Ascending aorta (tissue), 2 donors: Measurements from ENCODE around the gene NINJ2. TPM values are rescaled to one million over a fixed set of nuclear protein-coding genes. Genes with fewer than 3 reads are reported as not detected.

Experiments used
- DNase-seq, 2 donors: peaks; one replicate each; pipeline ENCODE4 v3.0.0-alpha.2; 2019; ENCODE audit warnings: low spot score in 2 of 2
- H3K27ac ChIP-seq, 2 donors: fragments of 200-600 bp; sonication (generic); one replicate each; pipeline ENCODE4 v1.5.1; 2016 to 2017; ENCODE audit warnings: mild to moderate bottlenecking in 1 of 2
- H3K27me3 ChIP-seq: fragments of 200-600 bp; sonication (generic); one replicate; pipeline ENCODE4 v1.5.1; 2017
- H3K36me3 ChIP-seq, 2 donors: fragments of 200-600 bp; sonication (generic); one replicate each; pipeline ENCODE4 v1.5.1; 2016
- H3K4me1 ChIP-seq, 2 donors: fragments of 200-600 bp; sonication (generic); one replicate each; pipeline ENCODE4 v1.5.1; 2016 to 2017; ENCODE audit warnings: mild to moderate bottlenecking in 1 of 2
- H3K4me3 ChIP-seq, 2 donors: fragments of 200-600 bp; sonication (generic); one replicate each; pipeline ENCODE4 v1.5.1; 2016 to 2017; ENCODE audit warnings: mild to moderate bottlenecking in 1 of 2
- H3K9me3 ChIP-seq, 2 donors: fragments of 200-600 bp; sonication (generic); one replicate each; pipeline ENCODE4 v1.5.1; 2016
- intact Hi-C: fragments of 100-400 bp; cut with DNase I; formaldehyde crosslinking; loops from one replicate; pipeline ENCODE4 v1.15.1; 2023
- total RNA-seq: library from RNA; depleted of rRNA; stranded (reverse); fragments of >200 nt; gene quantifications from one replicate; pipeline ENCODE4 v1.1.0, GENCODE V29; 2016
- TF ChIP-seq, protein P1 (sequence below), 3 experiments: fragments of 200-600 bp in 2 of 3; fragments of 450-650 bp in 1 of 3; sonication (generic) in 2 of 3; IDR thresholded peaks; one replicate each; pipeline ENCODE4 v1.5.1; 2016 to 2019; ENCODE audit warnings: antibody characterized with exemption in 3 of 3, mild to moderate bottlenecking in 1 of 3, moderate library complexity in 1 of 3

Gene NINJ2
- total RNA-seq, 1 donor from 2014 or later = 24.1 TPM

DNA sequence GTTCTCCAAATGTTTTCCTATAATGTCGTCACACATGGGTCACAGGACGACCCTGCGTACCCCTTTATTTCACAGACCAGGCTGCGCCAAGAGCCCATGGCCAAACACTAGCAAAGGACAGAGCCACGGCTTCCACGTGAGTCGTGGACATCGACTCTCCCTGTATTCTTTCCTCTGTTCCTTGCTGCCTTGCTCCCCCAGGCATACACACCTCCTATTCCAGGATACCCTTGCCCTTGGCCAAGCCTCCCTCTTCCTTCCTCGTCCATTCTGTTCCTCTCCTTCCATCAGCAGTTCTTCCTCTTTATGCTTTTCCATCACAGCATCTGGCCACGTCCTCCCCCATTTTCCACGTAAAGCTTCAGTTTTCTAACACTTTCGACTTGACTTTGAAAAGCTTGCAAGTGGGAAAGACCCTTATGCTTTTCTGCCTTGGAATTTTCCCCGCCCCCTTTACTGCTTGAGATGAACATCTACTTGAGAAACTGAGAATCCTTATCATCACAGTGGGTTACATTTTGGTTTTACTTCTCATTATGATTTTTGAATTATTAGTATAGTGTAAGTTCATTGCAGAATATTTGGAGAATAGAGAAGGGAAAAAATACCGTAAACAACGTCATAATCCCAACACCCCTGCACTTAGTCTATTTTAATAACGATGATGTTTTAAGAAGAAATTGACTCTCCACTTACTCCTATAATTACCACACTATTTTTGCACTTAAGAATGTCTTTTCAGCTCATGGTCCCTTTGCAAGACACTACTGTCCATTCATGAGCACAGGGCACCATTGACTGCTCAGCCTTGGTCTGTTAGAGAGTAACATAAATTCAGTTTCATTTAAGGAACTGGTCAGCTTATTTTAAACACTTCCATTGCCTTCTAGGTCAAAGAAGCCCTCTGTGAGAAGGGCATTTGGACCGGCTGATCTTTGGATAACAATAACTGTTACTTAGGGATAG is 15.8 kb upstream of the NINJ2 start:
- Histone ChIP-seq H3K4me1 (no peaks in the 10 kb centered on the region), H3K36me3 (no peaks in the 10 kb centered on the region), H3K4me3 (no peak overlapping the region), H3K27me3 (no peaks in the 10 kb centered on the region), H3K9me3 (no peaks in the 10 kb centered on the region), H3K27ac (no peak overlapping the region)
- TF ChIP-seq, protein P1, sequence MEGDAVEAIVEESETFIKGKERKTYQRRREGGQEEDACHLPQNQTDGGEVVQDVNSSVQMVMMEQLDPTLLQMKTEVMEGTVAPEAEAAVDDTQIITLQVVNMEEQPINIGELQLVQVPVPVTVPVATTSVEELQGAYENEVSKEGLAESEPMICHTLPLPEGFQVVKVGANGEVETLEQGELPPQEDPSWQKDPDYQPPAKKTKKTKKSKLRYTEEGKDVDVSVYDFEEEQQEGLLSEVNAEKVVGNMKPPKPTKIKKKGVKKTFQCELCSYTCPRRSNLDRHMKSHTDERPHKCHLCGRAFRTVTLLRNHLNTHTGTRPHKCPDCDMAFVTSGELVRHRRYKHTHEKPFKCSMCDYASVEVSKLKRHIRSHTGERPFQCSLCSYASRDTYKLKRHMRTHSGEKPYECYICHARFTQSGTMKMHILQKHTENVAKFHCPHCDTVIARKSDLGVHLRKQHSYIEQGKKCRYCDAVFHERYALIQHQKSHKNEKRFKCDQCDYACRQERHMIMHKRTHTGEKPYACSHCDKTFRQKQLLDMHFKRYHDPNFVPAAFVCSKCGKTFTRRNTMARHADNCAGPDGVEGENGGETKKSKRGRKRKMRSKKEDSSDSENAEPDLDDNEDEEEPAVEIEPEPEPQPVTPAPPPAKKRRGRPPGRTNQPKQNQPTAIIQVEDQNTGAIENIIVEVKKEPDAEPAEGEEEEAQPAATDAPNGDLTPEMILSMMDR (IDR thresholded peaks at IDR 0.05) = no peak
- DNase-seq = no peak
- intact Hi-C loops = no loop called here

DNA sequence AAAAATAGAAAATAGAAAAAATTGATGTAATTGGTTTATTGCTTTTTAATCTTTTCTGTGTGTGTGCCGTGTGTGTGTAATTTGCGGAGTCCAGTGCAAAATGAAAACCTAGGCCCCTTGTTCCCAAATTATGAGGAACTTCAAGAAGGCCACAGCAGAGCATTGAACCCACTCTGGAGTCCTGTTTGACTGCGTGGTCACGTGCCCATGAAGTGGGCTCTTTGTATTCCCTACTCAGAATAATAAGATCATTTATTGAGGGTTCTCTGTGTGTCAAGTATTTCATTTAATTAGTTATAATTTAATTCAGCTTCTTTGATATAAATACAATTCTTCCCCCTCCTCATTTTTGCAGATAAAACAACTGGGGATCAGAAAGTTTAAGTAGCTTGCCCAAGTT is 12.3 kb upstream of the NINJ2 start:
- H3K9me3 ChIP-seq = no peaks in the 10 kb centered on the region
- intact Hi-C loops = no loop called here
- H3K27me3 ChIP-seq = no peaks in the 10 kb centered on the region
- no peaks in the 10 kb centered on the region for H3K36me3 ChIP-seq
- no peak overlapping the region for H3K4me3 ChIP-seq
- H3K4me1 ChIP-seq = no peaks in the 10 kb centered on the region
- no peak overlapping the region for H3K27ac ChIP-seq
- no peak for DNase-seq
- TF ChIP-seq, protein P1 (IDR thresholded peaks at IDR 0.05) = no peak

DNA sequence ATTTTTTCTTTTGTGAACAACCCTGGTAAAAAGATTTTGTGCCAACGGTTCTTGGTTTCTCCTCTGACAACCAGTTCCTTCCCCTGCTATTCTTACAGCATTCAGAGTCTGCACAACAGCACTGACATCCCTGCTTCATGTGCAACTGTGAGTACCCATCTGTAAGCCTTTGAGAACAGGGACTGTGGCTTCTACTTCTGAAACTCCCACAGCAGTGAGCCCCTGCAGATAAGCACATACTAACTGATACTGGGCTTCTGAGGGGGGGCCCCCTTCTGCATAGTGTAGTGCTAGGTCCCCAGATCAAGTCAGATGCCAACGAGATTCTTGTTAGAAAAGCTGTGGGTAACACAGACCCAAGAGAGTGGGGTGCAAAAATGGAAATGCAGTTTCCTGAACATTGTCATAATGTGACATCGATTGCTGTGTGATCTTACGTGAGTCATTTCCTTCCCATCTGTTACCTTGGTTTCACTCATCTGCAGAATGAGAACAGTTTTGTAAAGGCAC is 11.1 kb upstream of the NINJ2 start:
- H3K9me3 ChIP-seq = no peaks in the 10 kb centered on the region
- H3K4me3 ChIP-seq = no peak overlapping the region
- H3K27me3 ChIP-seq = no peaks in the 10 kb centered on the region
- H3K4me1 ChIP-seq = no peaks in the 10 kb centered on the region
- TF ChIP-seq, protein P1 (IDR thresholded peaks at IDR 0.05) = no peak
- no peaks in the 10 kb centered on the region for H3K36me3 ChIP-seq
- H3K27ac ChIP-seq = no peak overlapping the region
- intact Hi-C loops = no loop called here
- peak in 1 of 2 donors; percentile 61 for DNase-seq

DNA sequence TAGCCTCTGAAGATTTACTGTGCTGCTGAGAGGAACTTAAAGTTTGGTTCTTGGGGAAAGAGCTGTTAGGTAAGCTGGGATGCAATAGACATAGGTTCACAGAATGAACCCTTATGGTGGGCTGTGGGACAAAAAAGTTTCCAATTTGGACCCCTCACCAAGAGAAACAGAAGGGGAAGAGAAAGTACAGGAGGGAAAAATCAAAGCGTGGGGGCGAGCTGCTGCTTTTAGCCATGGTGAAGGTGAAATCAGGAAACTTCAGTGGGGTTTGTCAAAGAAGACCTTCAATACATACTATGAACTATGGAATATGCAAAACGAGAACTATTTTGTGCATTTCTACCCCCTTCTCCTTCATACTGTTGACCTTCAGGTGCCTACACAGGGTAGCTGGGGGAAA is 10.6 kb upstream of the NINJ2 start:
- TF ChIP-seq, protein P1 (IDR thresholded peaks at IDR 0.05) = no peak
- Histone ChIP-seq H3K27ac (no peak overlapping the region), H3K27me3 (no peaks in the 10 kb centered on the region), H3K4me1 (no peaks in the 10 kb centered on the region), H3K36me3 (no peaks in the 10 kb centered on the region), H3K4me3 (no peak overlapping the region), H3K9me3 (no peaks in the 10 kb centered on the region)
- intact Hi-C loops = no loop called here
- DNase-seq = no peak

DNA sequence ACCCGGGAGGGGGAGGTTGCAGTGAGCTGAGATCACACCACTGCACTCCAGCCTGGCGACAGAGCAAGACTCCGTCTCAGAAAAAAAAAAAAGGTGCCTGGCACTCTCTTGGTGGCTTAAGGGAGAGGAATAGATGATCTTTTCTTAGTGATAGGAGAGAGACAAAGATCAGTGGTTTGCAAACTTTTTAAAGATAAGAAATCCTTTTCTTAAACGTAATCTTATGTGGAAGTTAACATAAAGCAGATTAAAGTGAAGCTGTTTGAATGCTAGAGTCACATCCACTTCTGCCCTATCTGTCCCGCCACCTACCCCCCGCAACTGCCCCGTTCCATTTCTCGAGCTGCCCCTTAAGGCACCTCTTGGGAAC is 6.3 kb upstream of the NINJ2 start:
- Histone ChIP-seq H3K27ac (no peak overlapping the region), H3K36me3 (no peaks in the 10 kb centered on the region), H3K4me1 (no peaks in the 10 kb centered on the region), H3K27me3 (no peaks in the 10 kb centered on the region), H3K4me3 (no peak overlapping the region), H3K9me3 (no peaks in the 10 kb centered on the region)
- intact Hi-C loops = no loop called here
- TF ChIP-seq, protein P1 (IDR thresholded peaks at IDR 0.05) = no peak
- no peak for DNase-seq
